Stomach (tissue), 9 donors: Measurements from ENCODE around the gene CELF2. TPM values are rescaled to one million over a fixed set of nuclear protein-coding genes. Genes with fewer than 3 reads are reported as not detected.

Experiments used
- DNase-seq, 2 donors: peaks; one replicate each; pipeline versions ENCODE4 v3.0.0 to v3.0.0-alpha.2; 2013 to 2019
- H3K27ac ChIP-seq, 5 donors: fragments of 200-600 bp in 4 of 5; sonication (generic) in 4 of 5; one replicate each; pipeline ENCODE4 v1.5.1; 2013 to 2019; ENCODE audit warnings: mild to moderate bottlenecking in 1 of 5, moderate library complexity in 1 of 5
- H3K27me3 ChIP-seq, 3 donors: fragments of 200-600 bp; sonication (generic); one replicate each; pipeline ENCODE4 v1.5.1; 2017 to 2019; ENCODE audit warnings: mixed run types in 1 of 3
- H3K36me3 ChIP-seq, 4 donors: fragments of 200-600 bp; sonication (generic); 1 replicate in 3 of 4; 2 replicates in 1 of 4; pipeline ENCODE4 v1.5.1; 2016 to 2019
- H3K4me1 ChIP-seq, 4 donors: fragments of 200-600 bp; sonication (generic); one replicate each; pipeline ENCODE4 v1.5.1; 2016 to 2019
- H3K4me3 ChIP-seq, 4 donors: fragments of 200-600 bp; sonication (generic) in 3 of 4; one replicate each; pipeline ENCODE4 v1.5.1; 2016 to 2019; ENCODE audit warnings: mild to moderate bottlenecking in 1 of 4
- H3K9me3 ChIP-seq, 4 donors: fragments of 200-600 bp; sonication (generic); one replicate each; pipeline ENCODE4 v1.5.1; 2016 to 2019
- EP300 ChIP-seq: sonication (generic); formaldehyde crosslinking; IDR thresholded peaks from one replicate; pipeline ENCODE4 v1.6.1; 2017; ENCODE audit warnings: antibody characterized with exemption
- POLR2A ChIP-seq, 4 donors: fragments of 450-650 bp; IDR thresholded peaks; one replicate each; pipeline ENCODE4 v1.6.1; 2016; ENCODE audit warnings: antibody characterized with exemption in 4 of 4, control low read depth in 2 of 4, mild to moderate bottlenecking in 1 of 4, moderate library complexity in 1 of 4
- POLR2AphosphoS5 ChIP-seq, 3 donors: sonication (generic); formaldehyde crosslinking; IDR thresholded peaks; one replicate each; pipeline ENCODE4 v1.6.1; 2016; ENCODE audit warnings: antibody characterized with exemption in 3 of 3
- WGBS, 5 donors: extraction: QIAGEN DNeasy Blood & Tissue Kit in 3 of 5; methylation state at CpG; one replicate each; pipeline versions ENCODE4 v1.1.5 to v1.1.7; 2013 to 2018; 5-methylcytosine and 5-hydroxymethylcytosine counted together
- intact Hi-C: fragments of 100-400 bp; cut with DNase I; formaldehyde crosslinking; loops from one replicate; pipeline ENCODE4 v1.15.1; 2023; ENCODE audit warnings: low total_unique reads
- polyA plus RNA-seq, 3 donors: library from polyadenylated mRNA; stranded (reverse); fragments of 200-250 nt; gene quantifications; one replicate each; pipeline ENCODE4 v1.2.3, GENCODE V29; 2013
- total RNA-seq, 5 donors: library from RNA; depleted of rRNA; stranded (reverse); fragments of >200 nt; gene quantifications; one replicate each; pipeline versions ENCODE4 v1.1.0 to v1.2.3, GENCODE V29; 2014 to 2016
- TF ChIP-seq, protein P1 (sequence below), 7 experiments: fragments of 450-650 bp in 4 of 7; fragments of 200-600 bp in 3 of 7; sonication (generic) in 3 of 7; IDR thresholded peaks; one replicate each; pipeline ENCODE4 v1.5.1; 2016 to 2019; ENCODE audit warnings: antibody characterized with exemption in 7 of 7, control low read depth in 2 of 7, mild to moderate bottlenecking in 1 of 7
- donor health status: healthy with polysubstance abuse.
- donor health status: Bipolar disorder and iron deficiency.
- donor health status: healthy.

Gene CELF2
- total and polyA plus RNA-seq, 8 donors: 3.9 to 65.3 (median 36.1) TPM

DNA sequence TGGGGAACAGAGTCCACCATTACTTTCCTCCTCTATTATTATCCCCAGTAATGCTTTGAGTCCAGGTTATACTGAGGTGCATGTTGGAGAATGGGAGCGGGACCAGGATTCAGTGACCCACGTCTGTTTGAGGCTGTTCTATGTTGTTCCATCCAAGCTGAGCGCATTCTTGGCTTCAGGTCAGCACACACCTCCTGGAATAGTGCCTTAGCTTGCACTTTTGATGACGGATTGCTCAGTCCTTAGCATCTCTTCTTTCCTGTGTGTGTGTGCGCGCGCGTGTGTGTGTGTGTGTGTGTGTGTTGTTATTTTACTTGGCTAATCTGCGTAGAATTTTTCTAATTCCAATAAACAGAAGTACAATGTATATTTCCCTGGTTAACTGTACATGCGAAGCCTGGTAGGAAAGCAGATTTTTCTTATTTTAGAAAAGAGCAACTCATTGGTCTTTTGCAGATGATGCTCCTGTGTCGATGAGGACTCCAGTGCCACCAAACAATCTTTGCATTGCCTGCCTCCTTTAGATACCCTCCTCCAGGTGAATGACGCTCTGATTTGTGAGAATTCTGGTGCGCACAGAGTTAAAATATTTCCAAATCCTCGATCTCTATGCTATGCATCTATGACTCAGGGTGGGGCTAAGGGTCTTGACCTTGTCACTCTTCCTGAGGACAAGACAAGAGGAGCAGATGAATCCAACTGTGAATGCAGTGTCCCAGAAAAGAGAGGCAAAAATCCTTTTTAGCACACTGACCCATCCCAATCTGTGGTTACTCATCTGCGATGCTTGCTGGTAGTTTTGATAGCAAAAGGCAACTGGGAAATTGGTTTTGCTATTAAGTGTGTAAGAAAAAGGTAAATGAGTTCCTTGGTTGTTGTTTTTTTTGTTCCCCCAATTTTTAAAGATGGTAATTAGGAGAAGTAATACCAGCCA lies 13.3 kb upstream of the CELF2 start:
- intact Hi-C loops: no loop called here
- WGBS, 5 donors: 82 to 87% (median 85%) methylated on average over 15 of the region's 15 CpGs

DNA sequence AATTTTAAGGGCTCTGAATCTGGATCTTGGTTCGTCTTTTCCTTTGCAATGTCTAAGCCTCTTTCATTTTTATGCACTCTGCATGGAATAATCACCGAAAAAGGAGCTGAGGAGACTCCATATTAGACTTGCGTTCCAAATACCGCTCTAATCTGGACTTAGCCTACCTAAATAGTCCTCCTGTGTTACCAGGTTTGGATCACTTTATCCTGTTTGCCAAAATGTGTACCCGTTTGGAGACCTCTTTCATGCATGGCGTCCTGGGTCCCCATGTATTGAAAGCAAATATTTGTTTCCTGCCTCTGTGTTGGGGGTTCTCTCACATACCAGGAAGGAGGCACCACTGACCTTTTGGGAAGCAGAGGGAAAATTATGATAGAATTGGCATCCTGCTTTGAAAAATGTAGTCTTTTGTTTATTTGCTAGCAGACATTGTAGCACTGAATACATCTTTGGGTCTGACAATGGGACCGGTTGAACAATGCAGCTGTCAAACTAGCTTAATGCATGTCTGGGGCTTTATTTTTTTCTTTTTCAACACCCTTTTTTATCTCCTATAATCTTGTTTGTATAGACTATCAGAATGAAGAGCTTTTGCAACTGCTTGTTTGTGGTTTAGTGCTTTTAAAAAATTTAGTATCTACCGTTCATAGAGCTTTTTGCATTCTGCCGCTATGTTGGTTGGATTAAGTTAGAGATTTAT lies 11.8 kb upstream of the CELF2 start:
- Histone ChIP-seq H3K27ac (no peak overlapping the region), H3K27me3 (peaks cover 0 to 7% (median 0%) of the 10 kb centered on the region in 3 donors), H3K9me3 (no peaks in the 10 kb centered on the region), H3K4me1 (no peaks in the 10 kb centered on the region), H3K36me3 (no peaks in the 10 kb centered on the region), H3K4me3 (no peak overlapping the region)
- WGBS, 5 donors: 41 to 55% (median 53%) methylated on average over 9 of the region's 9 CpGs
- intact Hi-C loops: no loop called here
- no peak for DNase-seq
- TF ChIP-seq, protein P1, sequence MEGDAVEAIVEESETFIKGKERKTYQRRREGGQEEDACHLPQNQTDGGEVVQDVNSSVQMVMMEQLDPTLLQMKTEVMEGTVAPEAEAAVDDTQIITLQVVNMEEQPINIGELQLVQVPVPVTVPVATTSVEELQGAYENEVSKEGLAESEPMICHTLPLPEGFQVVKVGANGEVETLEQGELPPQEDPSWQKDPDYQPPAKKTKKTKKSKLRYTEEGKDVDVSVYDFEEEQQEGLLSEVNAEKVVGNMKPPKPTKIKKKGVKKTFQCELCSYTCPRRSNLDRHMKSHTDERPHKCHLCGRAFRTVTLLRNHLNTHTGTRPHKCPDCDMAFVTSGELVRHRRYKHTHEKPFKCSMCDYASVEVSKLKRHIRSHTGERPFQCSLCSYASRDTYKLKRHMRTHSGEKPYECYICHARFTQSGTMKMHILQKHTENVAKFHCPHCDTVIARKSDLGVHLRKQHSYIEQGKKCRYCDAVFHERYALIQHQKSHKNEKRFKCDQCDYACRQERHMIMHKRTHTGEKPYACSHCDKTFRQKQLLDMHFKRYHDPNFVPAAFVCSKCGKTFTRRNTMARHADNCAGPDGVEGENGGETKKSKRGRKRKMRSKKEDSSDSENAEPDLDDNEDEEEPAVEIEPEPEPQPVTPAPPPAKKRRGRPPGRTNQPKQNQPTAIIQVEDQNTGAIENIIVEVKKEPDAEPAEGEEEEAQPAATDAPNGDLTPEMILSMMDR (IDR thresholded peaks at IDR 0.05): no peak
- TF ChIP-seq EP300: no peak
- no peak for TF ChIP-seq POLR2AphosphoS5 (IDR thresholded peaks at IDR 0.05)
- no peak for TF ChIP-seq POLR2A (IDR thresholded peaks at IDR 0.05)

More for the DNA sequence above, 13.3 kb upstream of the CELF2 start:
- Histone ChIP-seq H3K4me1 (no peaks in the 10 kb centered on the region), H3K27ac (no peak overlapping the region), H3K27me3 (peaks cover 0 to 7% (median 0%) of the 10 kb centered on the region in 3 donors), H3K36me3 (no peaks in the 10 kb centered on the region), H3K9me3 (no peaks in the 10 kb centered on the region), H3K4me3 (no peak overlapping the region)
- DNase-seq: peak in 1 of 2 donors; percentile 36
- TF ChIP-seq, protein P1 (IDR thresholded peaks at IDR 0.05): no peak
- no peak for TF ChIP-seq POLR2AphosphoS5 (IDR thresholded peaks at IDR 0.05)

DNA sequence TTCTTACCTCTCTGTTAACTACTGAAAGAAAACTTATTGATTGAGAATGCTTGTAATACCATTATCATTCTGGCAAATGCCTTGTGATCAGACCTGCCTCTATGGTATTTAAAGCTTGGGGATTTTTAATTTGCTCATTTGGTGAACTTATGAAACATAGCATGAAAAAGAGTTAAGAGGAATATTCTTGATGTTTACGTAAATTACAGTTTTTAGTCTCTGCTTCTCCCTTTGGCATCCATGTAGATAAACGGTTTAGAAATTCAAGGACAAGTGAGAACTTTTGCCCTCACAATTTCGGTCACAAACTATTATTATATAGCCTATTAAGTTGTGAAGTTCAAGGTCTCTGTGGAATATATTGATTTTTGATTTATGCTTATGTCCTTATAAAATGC lies 11.2 kb upstream of the CELF2 start:
- intact Hi-C loops: no loop called here
- Histone ChIP-seq H3K4me3 (no peak overlapping the region), H3K27ac (no peak overlapping the region), H3K36me3 (no peaks in the 10 kb centered on the region), H3K9me3 (no peaks in the 10 kb centered on the region), H3K4me1 (no peaks in the 10 kb centered on the region), H3K27me3 (peaks cover 0 to 7% (median 0%) of the 10 kb centered on the region in 3 donors)
- TF ChIP-seq POLR2A (IDR thresholded peaks at IDR 0.05) (no peak), POLR2AphosphoS5 (IDR thresholded peaks at IDR 0.05) (no peak), EP300 (no peak)
- TF ChIP-seq, protein P1 (IDR thresholded peaks at IDR 0.05): no peak
- DNase-seq: no peak
- WGBS, 5 donors: 63 to 78% (median 66%) methylated on average over 3 of the region's 3 CpGs

DNA sequence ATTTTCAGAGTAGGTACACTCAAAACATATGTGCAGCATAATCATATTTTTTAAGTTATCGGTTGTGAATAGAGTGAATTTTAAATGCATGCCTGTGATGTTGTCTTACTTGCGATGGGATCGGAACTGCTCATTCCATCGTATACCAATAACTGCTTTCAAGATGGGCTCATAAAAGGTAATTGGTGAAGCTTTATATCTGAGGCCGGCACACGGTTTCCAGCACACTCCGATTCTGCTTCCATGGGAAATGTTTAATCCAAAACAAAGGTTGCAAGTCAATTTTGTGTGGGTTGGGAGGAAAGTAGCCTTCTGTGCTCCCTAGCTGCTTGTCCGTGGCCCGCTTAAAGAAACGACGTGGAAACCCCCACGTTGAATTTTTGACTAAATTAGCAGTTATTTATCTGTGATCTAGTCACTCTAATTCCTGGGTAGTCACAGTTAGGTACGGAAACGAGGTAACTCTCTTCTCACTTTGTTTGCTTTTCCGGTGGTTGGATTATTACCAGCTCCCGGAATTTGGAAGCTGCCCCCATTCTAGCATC lies 10.1 kb upstream of the CELF2 start:
- TF ChIP-seq POLR2A (IDR thresholded peaks at IDR 0.05): no peak
- TF ChIP-seq, protein P1 (IDR thresholded peaks at IDR 0.05): no peak
- no peak for TF ChIP-seq POLR2AphosphoS5 (IDR thresholded peaks at IDR 0.05)
- H3K27me3 ChIP-seq: peaks cover 0 to 7% (median 0%) of the 10 kb centered on the region in 3 donors
- no peak overlapping the region for H3K27ac ChIP-seq
- H3K9me3 ChIP-seq: no peaks in the 10 kb centered on the region
- H3K36me3 ChIP-seq: no peaks in the 10 kb centered on the region
- DNase-seq: no peak
- no peak overlapping the region for H3K4me3 ChIP-seq
- intact Hi-C loops: no loop called here
- WGBS, 5 donors: 85 to 90% (median 89%) methylated on average over 16 of the region's 16 CpGs
- no peaks in the 10 kb centered on the region for H3K4me1 ChIP-seq
